ENCODE results near the gene THRAP3. TPM values are rescaled to one million over a fixed set of nuclear protein-coding genes. Genes with fewer than 3 reads are reported as not detected.
A peak's percentile ranks its signal among the peaks of the same experiment; 100 is the strongest.

Gene THRAP3
- total and polyA plus RNA-seq, 4 experiments from 2014 or later = 58.5 to 130 (median 113) TPM

DNA sequence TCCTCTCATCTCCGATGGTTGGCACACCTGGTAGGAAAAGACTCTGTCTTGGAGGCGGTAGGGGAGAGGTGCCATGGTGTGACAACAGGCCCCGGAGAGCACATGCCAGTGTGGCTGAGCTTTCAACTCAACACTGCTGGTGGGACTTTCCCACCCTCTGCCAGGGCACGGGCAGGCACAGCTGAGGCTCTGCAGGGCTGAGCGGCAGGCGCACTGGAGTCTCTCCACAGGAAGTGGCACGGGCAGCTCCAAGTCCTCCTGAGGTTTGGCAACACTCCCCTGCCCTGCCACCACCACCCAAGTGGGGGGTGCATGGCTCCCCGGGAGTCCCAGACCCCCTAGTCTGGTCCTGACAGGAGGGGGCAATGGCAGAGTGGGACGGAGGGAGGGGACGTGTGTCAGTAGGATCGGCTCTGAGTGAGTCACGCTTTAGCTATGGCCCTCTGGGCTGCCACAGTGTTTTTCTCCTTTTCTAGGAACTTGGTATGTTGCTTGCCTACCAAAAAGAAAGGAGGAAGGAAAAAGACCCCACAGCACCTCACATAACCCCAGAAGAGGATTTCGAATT is 126.5 kb downstream of the THRAP3 start:
- Mint-ChIP-seq H3K4me3 (peak overlapping the region in 7 of 8 donors; percentile 10 to 66 (median 58)), H3K27ac (peak overlapping the region; percentile 66 to 91 (median 83)), H3K36me3 (peaks cover 26 to 65% of the 10 kb centered on the region in 2 donors), H3K4me1 (peaks cover 10 to 37% (median 22%) of the 10 kb centered on the region in 4 donors), H3K27me3 (no peaks in the 10 kb centered on the region), H3K9me3 (no peaks in the 10 kb centered on the region)
- no peak overlapping the region for H3K4me3 ChIP-seq (ENCODE audit: low read length in 2 of 2)
- H3K36me3 ChIP-seq (ENCODE audit: insufficient read depth, low read length) = peaks cover 53% of the 10 kb centered on the region
- no peaks in the 10 kb centered on the region for H3K9me3 ChIP-seq (ENCODE audit: control insufficient read depth in 1 of 2, low read length in 2 of 2)
- POLR2A ChIA-PET (ENCODE audit: partially characterized antibody) = interaction anchor here (0.7 to 8.7 kb wide), 7 partner anchors 8 to 1509 kb away, joined by 3 to 73 read pairs (median 5); partner anchors contain the start of genes LSM10 and STK40
- DNase-seq = peak; percentile 42 to 82 (median 53)
- intact Hi-C loops (cut with micrococcal nuclease) = loop anchor here (1.0 to 2.0 kb wide), 2 partner anchors 18 to 36 kb away; no protein-coding TSS in a partner anchor
- H3K27me3 ChIP-seq (ENCODE audit: insufficient read depth, low read length) = no peaks in the 10 kb centered on the region
- peaks cover 24% of the 10 kb centered on the region for H3K4me1 ChIP-seq (ENCODE audit: insufficient read depth, low read length)
- peak overlapping the region; percentile 19 for H3K27ac ChIP-seq (ENCODE audit: low read depth, low read length)
- CTCF ChIA-PET (ENCODE audit: partially characterized antibody) = interaction anchor here (0.6 to 15.0 kb wide), 8 partner anchors 8 to 109 kb away, joined by 3 to 107 read pairs (median 5); partner anchors contain the start of gene LSM10

DNA sequence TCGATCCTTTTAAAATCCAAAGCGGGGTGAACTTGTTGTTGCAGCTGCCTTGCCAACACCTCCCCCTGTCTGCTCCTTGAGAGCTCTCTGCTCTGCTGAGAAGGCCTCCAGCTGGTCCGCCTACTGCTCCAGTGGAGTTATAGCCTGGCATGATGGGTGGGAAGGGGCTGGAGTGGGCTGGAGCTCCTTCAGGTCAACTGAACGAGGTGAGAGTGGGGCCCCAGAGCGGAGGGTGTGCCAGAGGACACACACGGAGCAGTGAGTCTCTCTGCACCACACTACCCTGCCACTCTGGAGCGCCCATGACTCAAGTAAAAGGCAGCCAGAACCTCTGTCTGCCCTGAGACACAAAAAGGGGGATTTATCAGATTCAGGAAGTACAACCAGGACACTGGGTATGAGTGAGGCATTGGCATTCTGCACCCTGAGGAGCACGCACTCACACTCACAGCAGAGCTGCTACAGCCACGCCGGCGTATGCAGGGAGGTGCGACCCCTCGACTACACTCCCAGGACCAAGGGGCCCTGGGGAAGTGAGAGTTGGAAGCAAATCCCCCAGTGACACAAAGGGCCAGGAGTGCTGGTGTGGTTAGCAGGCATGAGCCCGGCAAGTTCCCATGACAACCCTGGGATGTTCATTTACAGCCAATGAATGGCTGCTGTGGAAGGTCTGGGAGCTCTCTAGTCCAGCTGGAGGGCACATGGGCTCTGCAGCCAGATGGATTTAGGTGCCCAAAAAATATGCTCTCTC is 127.2 kb downstream of the THRAP3 start:
- Mint-ChIP-seq H3K4me1 (peaks cover 10 to 40% (median 22%) of the 10 kb centered on the region in 4 donors), H3K4me3 (no peak overlapping the region), H3K36me3 (peaks cover 29 to 64% of the 10 kb centered on the region in 2 donors), H3K9me3 (no peaks in the 10 kb centered on the region), H3K27me3 (no peaks in the 10 kb centered on the region), H3K27ac (peak overlapping the region; percentile 39 to 83 (median 73))
- Histone ChIP-seq H3K4me3 (ENCODE audit: low read length in 2 of 2) (no peak overlapping the region), H3K27ac (ENCODE audit: low read depth, low read length) (peak overlapping the region; percentile 19), H3K4me1 (ENCODE audit: insufficient read depth, low read length) (peaks cover 24% of the 10 kb centered on the region), H3K36me3 (ENCODE audit: insufficient read depth, low read length) (peaks cover 50% of the 10 kb centered on the region), H3K9me3 (ENCODE audit: control insufficient read depth in 1 of 2, low read length in 2 of 2) (no peaks in the 10 kb centered on the region), H3K27me3 (ENCODE audit: insufficient read depth, low read length) (no peaks in the 10 kb centered on the region)
- DNase-seq = no peak
- CTCF ChIA-PET (ENCODE audit: partially characterized antibody) = interaction anchor here (0.9 to 15.0 kb wide), 6 partner anchors 9 to 68 kb away, joined by 3 to 107 read pairs (median 6); partner anchors contain the start of gene LSM10
- POLR2A ChIA-PET (ENCODE audit: partially characterized antibody) = interaction anchor here (0.9 to 8.7 kb wide), 6 partner anchors 8 to 67 kb away, joined by 3 to 73 read pairs (median 6); partner anchors contain the start of genes LSM10 and STK40
- intact Hi-C loops (cut with micrococcal nuclease) = loop anchor here (1.0 to 2.0 kb wide), 2 partner anchors 17 to 35 kb away; no protein-coding TSS in a partner anchor

DNA sequence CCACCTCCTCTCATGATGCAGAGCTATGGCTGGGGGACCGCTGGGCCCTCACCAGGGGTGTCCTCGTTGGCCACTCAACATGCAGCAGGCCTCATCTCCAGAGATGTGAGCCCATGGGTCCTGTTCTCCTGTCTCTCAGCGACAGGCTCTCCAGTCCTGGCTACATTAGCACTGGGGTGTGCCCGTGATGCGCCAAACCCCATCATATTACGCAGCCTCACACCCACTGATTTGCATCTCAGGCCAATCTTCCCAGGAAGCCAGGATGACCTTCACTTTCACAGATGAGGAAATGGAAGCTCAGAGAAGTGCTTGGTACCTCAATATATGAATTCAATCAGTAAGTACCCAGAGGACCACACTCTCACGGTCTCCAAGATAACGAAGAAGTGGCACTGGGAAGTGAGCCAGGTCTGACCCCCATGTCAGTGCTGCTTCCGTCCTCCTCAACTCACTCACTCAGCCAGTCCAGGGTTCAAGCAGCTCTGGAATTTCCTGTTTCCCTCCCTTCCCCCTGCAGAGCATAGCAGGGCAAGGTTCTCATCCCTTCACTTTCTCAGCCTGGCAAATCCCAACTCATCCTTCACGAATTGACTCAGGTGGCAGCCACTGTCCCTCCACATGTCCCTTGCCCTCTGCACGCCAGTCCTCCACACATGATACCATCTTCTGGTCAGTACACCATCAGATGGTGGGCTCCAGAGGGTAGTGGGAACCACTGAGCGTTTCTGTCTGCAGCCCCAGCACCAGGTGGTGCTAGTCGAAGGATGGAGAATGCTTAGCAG is 128.1 kb downstream of the THRAP3 start:
- H3K27ac ChIP-seq (ENCODE audit: low read depth, low read length) = no peak overlapping the region
- no peaks in the 10 kb centered on the region for H3K27me3 Mint-ChIP-seq
- peaks cover 24 to 66% of the 10 kb centered on the region in 2 donors for H3K36me3 Mint-ChIP-seq
- ChIA-PET POLR2A (ENCODE audit: partially characterized antibody) (interaction anchor here (1.9 to 8.7 kb wide), 2 partner anchors 15 to 34 kb away, joined by 13 to 73 read pairs; partner anchors contain the start of gene STK40), CTCF (ENCODE audit: partially characterized antibody) (interaction anchor here (1.2 to 15.0 kb wide), 2 partner anchors 10 to 16 kb away, joined by 3 to 107 read pairs; no protein-coding TSS in a partner anchor)
- H3K27ac Mint-ChIP-seq = peak overlapping the region; percentile 24 to 64 (median 57)
- no peaks in the 10 kb centered on the region for H3K27me3 ChIP-seq (ENCODE audit: insufficient read depth, low read length)
- no peak for DNase-seq
- peaks cover 24% of the 10 kb centered on the region for H3K4me1 ChIP-seq (ENCODE audit: insufficient read depth, low read length)
- H3K9me3 ChIP-seq (ENCODE audit: control insufficient read depth in 1 of 2, low read length in 2 of 2) = no peaks in the 10 kb centered on the region
- no peaks in the 10 kb centered on the region for H3K9me3 Mint-ChIP-seq
- intact Hi-C loops (cut with micrococcal nuclease) = no loop called here
- H3K4me3 ChIP-seq (ENCODE audit: low read length in 2 of 2) = no peak overlapping the region
- H3K4me1 Mint-ChIP-seq = peaks cover 10 to 36% (median 22%) of the 10 kb centered on the region in 4 donors
- peaks cover 49% of the 10 kb centered on the region for H3K36me3 ChIP-seq (ENCODE audit: insufficient read depth, low read length)
- H3K4me3 Mint-ChIP-seq = peak overlapping the region in 2 of 8 donors; percentile 17 to 31

DNA sequence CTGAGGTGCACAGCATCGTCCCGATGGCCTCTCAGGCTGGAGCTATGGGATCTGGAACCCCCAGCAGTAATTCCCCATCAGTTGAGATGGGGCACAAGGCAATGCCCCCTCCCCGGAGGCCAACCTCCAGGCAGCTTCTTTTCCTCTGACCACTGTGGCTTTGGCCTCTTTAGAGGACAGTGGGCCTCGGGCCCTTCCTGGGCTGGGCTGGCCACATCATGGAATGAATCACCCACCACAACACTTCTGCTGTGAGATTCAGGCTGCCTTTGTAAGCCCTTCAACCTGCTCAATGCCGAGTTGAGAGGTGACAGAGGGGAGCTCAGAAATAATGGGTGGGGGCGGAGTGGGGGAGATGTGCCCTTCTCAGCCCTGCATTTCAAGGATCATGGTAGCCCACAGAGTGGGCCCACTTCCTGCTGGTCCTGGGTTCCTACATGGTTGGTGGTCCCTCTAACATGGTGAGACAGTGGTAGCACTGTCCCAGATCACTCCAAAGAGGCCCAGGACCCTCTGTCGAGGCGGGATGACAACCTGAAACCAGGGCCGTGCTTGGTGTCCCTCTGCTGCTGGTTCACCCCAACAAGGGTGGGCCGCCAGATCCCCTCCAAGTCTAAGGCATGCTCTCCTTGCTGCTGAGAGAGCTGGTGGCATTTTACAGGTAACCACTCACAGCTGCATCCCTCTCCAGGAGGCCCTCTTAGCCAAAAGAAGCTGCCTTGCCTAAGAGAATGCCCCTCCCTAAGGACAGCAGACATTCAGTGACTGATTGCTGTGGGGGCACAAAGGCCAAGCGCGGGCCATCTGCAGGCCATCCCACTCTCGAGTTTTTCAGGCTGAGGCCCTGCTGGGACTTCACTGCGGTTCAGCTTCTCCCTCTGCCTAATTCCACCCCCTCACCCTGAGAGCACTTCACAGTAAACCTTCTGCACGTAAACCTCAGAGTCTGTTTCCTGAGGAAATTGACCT is 129.0 kb downstream of the THRAP3 start:
- Mint-ChIP-seq H3K4me3 (no peak overlapping the region), H3K4me1 (peaks cover 10 to 39% (median 22%) of the 10 kb centered on the region in 4 donors), H3K27ac (peak overlapping the region in 2 of 7 donors; percentile 57), H3K9me3 (no peaks in the 10 kb centered on the region), H3K36me3 (peaks cover 22 to 64% of the 10 kb centered on the region in 2 donors), H3K27me3 (no peaks in the 10 kb centered on the region)
- DNase-seq = no peak
- Histone ChIP-seq H3K4me1 (ENCODE audit: insufficient read depth, low read length) (peaks cover 24% of the 10 kb centered on the region), H3K27me3 (ENCODE audit: insufficient read depth, low read length) (no peaks in the 10 kb centered on the region), H3K4me3 (ENCODE audit: low read length in 2 of 2) (no peak overlapping the region), H3K9me3 (ENCODE audit: control insufficient read depth in 1 of 2, low read length in 2 of 2) (no peaks in the 10 kb centered on the region), H3K27ac (ENCODE audit: low read depth, low read length) (no peak overlapping the region), H3K36me3 (ENCODE audit: insufficient read depth, low read length) (peaks cover 48% of the 10 kb centered on the region)
- intact Hi-C loops (cut with micrococcal nuclease) = no loop called here
- POLR2A ChIA-PET (ENCODE audit: partially characterized antibody) = interaction anchor here (8.7 kb wide), 1 partner anchor 14 kb away, joined by 73 read pairs; no protein-coding TSS in a partner anchor
- CTCF ChIA-PET (ENCODE audit: partially characterized antibody) = interaction anchor here (1.2 to 15.0 kb wide), 2 partner anchors 11 to 15 kb away, joined by 3 to 107 read pairs; no protein-coding TSS in a partner anchor

DNA sequence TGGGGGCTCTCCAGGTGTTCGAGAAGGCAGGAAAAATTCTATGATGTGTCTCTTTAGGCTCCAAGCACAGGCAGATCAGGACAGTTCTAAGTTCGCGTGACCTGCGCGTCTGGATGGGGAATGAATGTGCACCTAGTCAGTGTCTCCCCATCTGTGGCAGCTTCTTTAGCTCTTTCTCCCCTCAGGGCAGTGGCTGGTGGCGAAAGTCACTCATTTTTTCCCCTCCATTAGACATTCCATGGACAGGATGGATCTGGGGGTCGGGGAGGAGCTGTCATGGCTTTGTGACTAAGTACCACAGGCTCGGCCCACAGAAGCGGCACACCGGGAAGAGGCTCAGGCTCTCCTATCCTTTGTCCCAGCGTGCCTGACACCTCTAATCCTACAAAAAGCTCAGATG is 130.2 kb downstream of the THRAP3 start:
- ChIA-PET CTCF (ENCODE audit: partially characterized antibody) (interaction anchor here (1.3 to 15.0 kb wide), 2 partner anchors 11 to 14 kb away, joined by 4 to 107 read pairs; no protein-coding TSS in a partner anchor), POLR2A (ENCODE audit: partially characterized antibody) (interaction anchor here (0.9 to 8.7 kb wide), 2 partner anchors 12 to 30 kb away, joined by 3 to 73 read pairs; no protein-coding TSS in a partner anchor)
- Mint-ChIP-seq H3K9me3 (no peaks in the 10 kb centered on the region), H3K27me3 (no peaks in the 10 kb centered on the region), H3K27ac (peak overlapping the region in 2 of 7 donors; percentile 6 to 36), H3K4me1 (peaks cover 10 to 51% (median 25%) of the 10 kb centered on the region in 4 donors), H3K36me3 (peaks cover 26 to 70% of the 10 kb centered on the region in 2 donors), H3K4me3 (no peak overlapping the region)
- Histone ChIP-seq H3K27ac (ENCODE audit: low read depth, low read length) (no peak overlapping the region), H3K27me3 (ENCODE audit: insufficient read depth, low read length) (no peaks in the 10 kb centered on the region), H3K4me3 (ENCODE audit: low read length in 2 of 2) (no peak overlapping the region), H3K9me3 (ENCODE audit: control insufficient read depth in 1 of 2, low read length in 2 of 2) (no peaks in the 10 kb centered on the region), H3K4me1 (ENCODE audit: insufficient read depth, low read length) (peaks cover 28% of the 10 kb centered on the region), H3K36me3 (ENCODE audit: insufficient read depth, low read length) (peaks cover 45% of the 10 kb centered on the region)
- no peak for DNase-seq
- intact Hi-C loops (cut with micrococcal nuclease) = no loop called here
